NCI-H2196 treated with DMSO at 0.1 percent for 48 hours (cell line): ENCODE measurements around the gene HELZ.

Experiments
- DNase-seq: peaks from one replicate; lab custom pipeline; 2025; ENCODE audit not compliant: unreplicated experiment; lab: John Stamatoyannopoulos, UW

Gene HELZ

DNA sequence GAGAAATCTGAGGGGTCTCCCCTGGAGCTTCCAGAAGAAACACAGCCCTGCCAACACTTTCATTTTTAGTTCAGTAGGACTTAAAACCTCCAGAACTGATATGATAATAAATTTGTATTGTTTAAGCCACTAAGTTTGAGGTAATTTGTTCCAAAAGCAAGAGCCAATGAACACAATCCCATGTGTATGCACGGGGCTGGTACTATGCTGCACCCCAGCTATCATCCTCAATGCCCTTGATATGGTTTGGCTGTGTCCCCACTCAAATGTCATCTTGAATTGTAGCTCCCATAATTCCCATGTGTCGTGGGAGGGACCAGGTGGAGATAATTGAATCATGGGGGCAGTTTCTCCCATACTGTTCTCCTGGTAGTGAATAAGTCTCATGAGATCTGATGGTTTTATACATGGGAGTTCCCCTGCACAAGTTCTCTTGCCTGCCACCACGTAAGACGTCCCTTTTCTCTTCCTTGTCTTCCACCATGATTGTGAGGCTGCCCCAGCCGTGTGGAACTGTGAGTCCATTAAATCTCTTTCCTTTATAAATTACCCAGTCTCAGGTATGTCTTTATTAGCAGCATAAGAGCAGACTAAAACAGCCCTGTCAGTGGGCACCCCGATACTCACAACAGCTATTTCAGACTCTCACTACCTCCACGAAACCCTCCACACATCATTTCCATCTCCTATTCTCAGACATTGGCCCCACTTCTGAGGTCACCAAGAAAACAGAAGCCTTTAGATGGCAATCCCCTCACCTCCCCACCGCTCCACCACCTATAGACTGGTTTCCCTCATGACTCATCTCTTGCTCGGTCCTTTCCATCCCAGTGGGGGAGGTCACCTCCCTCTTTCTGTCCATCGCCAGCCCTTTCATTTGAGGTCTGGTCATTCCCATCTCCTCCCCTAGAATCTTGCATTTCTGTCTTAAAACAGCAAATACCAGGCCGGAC, 209.6 kb downstream of the HELZ start:
- no peak for DNase-seq

DNA sequence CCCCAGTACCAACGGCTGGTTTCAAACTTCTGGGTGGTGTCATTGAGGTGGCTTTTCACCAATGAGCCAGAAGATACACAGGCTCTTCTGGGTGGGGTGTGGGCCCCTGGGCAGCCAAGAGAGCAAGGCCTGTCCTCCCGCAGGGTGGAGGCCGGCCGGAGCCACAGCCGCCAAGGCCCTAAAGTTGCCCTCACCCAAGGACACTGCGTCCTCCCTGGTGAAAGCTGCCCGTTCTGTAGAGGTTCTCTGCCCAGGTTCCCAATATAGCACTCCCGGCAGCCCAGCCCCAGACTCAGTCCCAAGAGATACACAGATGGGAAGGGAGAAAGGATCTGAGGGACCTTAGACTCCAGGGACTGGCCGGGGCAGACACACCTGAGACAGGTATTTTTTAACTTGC, 211.4 kb downstream of the HELZ start:
- no peak for DNase-seq

DNA sequence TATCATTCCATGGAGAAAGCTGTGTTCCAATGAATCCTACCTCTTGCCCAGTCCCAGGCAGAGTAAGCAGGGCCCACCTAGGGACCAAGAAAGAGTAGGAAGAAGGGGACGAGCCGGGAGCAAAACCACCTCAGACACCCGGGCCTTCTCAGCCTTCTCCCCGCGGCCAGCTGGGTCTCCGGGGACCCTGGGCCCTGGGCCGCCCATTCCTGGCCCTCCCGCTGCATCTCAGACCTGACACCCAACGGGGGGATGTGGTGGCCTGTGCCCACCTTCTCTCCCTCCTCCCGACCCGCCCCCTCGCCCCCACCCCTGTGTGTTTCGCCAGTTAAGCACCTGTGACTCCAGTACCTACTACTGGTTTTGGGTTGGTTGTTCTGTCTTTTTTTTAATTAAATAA, 212.0 kb downstream of the HELZ start:
- DNase-seq = no peak

DNA sequence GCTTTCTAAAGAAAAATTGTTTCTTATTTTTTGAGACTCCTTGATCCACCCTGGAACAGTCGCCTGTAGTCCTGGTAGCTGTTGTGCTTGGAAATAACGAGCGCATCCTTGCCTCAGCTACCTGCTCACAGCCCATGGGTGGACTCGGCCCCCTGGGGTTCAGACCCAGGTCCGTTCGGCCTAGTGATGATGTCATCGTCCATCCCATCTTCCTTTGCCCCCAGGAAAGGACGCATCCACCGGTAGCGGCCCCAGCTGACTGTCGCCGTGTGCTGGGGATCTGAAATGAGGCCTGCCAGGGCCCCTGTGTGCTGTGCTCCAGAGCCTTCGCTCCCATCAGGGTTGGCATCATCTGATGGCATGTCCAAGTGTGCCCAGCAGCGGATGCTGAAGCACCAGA, 212.6 kb downstream of the HELZ start:
- DNase-seq = no peak

DNA sequence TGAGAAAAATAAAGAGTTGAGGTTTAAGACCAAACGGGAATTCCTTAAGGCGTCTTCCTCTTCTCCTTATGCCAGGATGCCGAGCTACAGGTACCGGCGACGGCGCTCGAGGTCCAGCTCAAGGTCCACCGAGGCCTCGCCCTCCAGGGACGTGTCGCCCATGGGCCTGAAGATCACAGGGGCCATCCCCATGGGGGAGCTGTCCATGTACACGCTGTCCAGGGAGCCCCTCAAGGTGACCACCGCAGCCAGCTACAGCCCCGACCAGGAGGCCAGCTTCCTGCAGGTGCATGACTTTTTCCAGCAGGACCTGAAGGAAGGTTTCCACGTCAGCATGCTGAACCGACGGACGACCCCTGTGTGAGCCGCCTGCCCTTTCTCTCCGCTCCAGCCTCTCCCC, 214.4 kb downstream of the HELZ start:
- DNase-seq = no peak

DNA sequence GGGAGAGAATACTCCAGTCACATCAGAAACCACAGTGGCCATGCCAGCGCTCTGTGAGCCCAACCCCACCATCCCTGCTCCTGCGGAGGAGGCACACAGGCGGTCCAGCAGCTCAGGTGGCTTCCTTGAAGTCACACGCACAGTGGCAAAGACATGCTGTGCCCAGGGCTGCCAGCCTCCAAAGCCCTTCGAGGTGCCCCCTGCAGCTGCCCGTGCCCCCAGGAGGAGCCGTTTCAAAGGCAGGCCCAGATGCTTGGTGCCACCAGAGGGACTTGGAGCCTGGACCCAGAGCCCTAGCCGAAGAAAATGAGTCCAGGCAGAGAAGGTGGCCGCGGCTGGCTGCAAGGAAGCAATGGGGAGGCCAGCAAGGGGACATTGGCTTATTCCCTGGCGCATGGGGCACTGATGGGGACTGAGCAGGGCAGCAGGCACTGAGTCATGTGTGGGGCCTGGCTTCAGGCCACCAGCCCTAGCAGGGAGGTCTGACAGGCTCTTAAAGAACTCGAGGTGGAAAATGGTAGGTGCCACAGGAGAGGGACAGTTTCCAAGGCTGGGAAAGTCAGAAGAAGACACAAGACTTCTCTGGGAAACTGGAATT, 217.9 kb downstream of the HELZ start:
- DNase-seq = no peak

DNA sequence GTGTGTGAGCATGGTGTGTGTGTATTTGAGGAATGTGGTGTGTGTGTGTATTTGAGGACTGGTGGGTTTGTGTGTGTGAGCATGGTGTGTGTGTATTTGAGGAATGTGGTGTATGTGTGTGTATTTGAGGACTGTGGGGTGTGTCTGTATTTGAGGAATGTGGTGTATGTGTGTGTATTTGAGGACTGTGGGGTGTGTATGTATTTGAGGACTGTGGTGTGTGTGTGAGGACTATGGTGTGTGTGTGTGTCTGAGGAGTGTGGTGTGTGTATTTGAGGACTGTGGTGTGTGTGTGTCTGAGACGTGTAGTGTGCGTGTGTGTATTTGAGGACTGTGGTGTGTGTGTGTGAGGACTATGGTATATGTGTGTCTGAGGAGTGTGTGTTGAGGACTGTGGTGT, 218.7 kb downstream of the HELZ start:
- DNase-seq = no peak

DNA sequence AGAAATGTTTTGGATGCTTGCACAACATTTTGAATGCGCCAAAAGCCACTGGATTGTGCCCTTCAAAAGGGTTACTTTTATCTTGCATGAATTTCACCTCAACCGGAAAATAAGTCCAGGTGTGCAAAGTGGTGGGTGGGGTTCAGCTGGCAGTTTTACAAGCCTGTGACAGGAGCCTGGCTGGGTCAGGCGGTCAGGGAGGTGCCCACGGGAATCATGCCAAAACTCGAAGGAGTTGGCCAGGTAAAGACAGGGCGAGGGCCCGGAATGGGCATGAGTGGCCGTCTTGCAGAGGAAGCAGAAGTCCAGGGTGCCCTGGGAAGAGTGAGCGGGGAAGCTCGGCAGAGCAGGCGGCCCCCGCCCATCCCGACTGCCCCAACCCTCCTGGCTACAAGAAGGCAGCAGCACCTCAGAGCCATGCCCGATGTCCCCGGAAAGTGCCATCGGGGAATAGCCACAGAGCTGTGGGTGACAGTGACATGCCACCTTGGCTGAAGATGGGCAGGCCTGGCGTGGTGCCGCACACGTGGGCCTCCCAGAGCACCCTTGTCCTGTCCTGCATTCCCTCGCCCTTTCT, 219.7 kb downstream of the HELZ start:
- DNase-seq = no peak

DNA sequence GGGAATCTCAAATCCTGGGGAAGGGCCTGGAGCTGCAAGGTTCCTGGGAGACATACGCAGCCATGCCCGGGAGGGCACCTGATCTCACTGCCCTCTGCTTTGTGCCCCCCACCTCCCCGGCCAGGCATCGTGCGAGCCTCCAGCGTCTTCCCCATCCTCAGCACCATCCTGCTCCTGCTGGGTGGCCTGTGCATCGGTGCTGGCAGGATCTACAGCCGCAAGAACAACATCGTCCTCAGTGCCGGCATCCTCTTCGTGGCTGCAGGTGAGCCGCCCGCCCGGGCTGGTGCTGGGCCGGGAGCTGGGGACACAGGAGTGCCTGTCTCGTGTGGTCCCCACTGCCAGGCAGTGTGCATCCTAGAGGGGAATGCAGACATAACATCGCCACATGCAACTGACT, 220.3 kb downstream of the HELZ start:
- no peak for DNase-seq

DNA sequence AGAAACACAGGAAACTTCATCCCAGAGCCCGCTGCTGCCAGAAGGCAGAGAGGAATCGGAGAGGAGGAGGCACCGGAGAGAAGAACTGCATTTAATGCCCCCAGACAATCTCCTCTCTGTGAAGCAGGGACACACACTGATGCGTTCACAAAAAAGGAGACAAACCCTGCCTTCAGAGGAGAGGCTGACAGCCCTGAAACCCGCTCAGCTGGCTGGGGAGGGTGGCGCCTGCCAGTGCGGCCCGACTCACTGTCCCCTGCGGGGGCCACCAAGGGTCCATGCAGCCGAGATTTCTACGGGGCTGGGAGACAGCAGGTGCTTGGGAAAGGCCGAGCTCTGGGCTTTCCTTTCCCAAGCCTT, 222.6 kb downstream of the HELZ start:
- DNase-seq = no peak

DNA sequence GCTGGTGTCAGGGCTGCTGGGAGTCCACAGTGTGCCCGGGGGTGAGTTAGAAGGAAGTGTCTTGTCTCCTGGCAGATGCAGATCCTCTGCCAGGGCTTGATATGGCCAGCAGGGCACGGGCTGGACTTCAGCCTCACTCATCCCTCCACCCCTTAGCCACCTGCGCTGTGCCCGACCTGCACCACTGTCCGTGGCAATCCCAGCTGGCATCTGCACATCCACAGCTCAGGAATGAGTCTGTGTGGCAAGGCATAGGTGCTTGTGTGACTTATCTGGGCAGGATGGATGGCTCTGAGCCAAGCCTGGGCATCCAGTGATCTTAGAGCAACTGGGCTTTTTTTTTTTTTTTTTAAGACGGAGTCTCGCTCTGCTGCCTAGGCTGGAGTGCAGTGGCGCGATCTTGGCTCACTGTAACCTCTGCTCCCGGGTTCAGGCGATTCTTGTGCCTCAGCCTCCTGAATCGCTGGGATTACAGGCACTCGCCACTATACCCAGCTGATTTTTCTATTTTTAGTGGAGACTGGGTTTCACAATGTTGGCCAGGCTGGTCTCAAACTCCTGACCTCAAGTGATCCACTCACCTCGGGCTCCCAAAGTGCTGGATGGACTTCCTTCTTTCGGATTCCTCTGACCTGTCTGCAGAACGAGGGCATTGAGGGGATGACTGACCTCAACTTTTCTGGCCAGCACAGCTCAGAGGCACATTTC, 223.1 kb downstream of the HELZ start:
- no peak for DNase-seq

DNA sequence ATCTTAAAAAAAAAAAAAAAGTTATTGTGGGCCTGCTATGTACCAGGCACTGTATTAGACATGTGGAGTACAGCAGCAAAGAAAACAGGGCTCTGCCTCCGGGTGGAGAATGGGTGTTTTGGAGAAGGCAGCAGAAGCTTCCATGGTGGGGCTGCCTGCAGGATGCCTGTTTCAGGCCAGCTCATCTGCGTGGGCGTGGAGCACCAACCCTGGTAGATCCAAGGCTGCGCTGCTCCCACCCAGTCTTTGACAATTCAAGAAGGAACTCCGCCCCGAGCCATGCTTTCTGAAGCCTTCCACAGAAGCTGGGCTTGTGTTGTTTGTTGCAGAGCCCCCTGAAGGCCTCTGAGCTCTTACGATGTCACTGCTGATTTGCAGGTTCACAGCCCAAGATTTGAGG, 223.8 kb downstream of the HELZ start:
- no peak for DNase-seq
